Activated T-cell treated with anti-CD3 and anti-CD28 coated beads, Interleukin-2, amount 50 U/mL, for 24 hours (primary cell): ENCODE measurements around the gene SMIM5.
"Not testable (repeated sequence)": the region's sequence is repeated elsewhere in the genome, so short reads cannot be mapped to it uniquely, and the experiment has no call there.

Experiments used
- DNase-seq: peaks from one replicate; pipeline ENCODE4 v3.0.0-alpha.2; 2020
- H3K27ac Mint-ChIP-seq: 2 replicates; pipeline ENCODE4 v1.8.0; 2020; ENCODE audit warnings: mild to moderate bottlenecking, mixed read lengths
- H3K27me3 Mint-ChIP-seq: 2 replicates; pipeline ENCODE4 v1.8.0; 2020; ENCODE audit warnings: mixed read lengths
- H3K36me3 Mint-ChIP-seq: 2 replicates; pipeline ENCODE4 v1.8.0; 2020; ENCODE audit warnings: low read depth, mixed read lengths
- H3K4me1 Mint-ChIP-seq: 2 replicates; pipeline ENCODE4 v1.8.0; 2020; ENCODE audit warnings: low read depth, mixed read lengths
- H3K4me3 Mint-ChIP-seq: 2 replicates; pipeline ENCODE4 v1.8.0; 2020; ENCODE audit warnings: mild to moderate bottlenecking, moderate library complexity, mixed read lengths
- H3K9me3 Mint-ChIP-seq: 2 replicates; pipeline ENCODE4 v1.8.0; 2020; ENCODE audit warnings: mixed read lengths

The SMIM5 gene, protein sequence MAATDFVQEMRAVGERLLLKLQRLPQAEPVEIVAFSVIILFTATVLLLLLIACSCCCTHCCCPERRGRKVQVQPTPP

DNA sequence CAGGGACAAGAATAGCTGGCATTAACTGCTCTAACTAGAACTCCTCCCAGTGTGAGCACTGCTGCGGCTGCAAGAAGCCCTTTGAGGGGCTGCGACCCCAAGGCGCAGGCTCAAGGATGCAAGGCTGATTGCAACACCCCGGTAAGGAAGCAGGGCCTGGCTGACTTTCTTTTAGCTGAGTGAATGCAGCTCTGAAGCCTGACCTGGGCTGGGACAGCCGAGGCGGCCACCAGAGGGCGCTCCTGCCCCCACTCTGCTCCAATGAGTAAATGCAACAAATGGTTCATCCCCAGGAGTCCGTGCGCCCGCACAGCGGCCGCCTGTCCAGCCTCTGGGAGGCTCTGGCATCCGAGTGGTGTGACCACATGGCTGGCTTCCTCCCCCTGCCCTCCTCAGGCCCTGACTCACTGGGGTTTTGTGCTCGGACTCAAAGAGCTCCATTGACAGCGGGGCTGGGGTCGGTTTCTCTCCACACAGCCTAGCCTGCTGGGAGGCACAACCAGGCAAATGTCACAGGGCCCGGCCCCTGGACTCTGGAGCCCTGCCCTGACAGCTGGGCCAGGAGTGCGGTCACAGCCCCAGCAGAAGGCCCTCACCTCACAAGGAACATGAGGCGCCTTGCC, at the start of gene SMIM5:
SMIM5 (plus strand) TSS at position 572 of the 623 bp plus-strand sequence. CDS start 6,768 bp downstream, outside the sequence.
- H3K4me1 Mint-ChIP-seq = peaks cover 10% of the 10 kb centered on the region
- peak; percentile 89 for DNase-seq
- no peaks in the 10 kb centered on the region for H3K9me3 Mint-ChIP-seq
- peaks cover 14% of the 10 kb centered on the region for H3K36me3 Mint-ChIP-seq
- H3K27ac Mint-ChIP-seq = no peak within 1 kb of the TSS
- H3K4me3 Mint-ChIP-seq = no peak within 1 kb of the TSS
- no peaks in the 10 kb centered on the region for H3K27me3 Mint-ChIP-seq

DNA sequence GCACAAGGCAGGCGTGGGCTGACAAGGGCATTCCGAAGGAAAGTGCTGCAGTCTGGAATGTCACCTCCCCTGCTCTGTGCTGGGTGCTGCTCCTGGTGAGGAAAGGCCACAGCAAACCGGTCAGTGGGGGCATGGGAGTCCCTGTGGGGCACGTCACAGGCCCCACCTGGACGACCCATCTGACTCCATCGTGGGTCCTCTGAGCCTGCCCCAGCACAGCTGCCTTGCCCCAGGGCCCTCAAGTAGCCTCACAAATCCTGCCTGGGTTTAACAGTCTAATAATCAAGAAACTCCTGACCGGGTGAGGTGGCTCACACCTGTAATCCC, 48.4 kb upstream of the SMIM5 start:
- Mint-ChIP-seq H3K4me1 (peaks cover 12% of the 10 kb centered on the region), H3K36me3 (no peaks in the 10 kb centered on the region), H3K27ac (no peak overlapping the region), H3K9me3 (peaks cover 3% of the 10 kb centered on the region), H3K27me3 (peaks cover 2% of the 10 kb centered on the region), H3K4me3 (no peak overlapping the region)
- no peak for DNase-seq

DNA sequence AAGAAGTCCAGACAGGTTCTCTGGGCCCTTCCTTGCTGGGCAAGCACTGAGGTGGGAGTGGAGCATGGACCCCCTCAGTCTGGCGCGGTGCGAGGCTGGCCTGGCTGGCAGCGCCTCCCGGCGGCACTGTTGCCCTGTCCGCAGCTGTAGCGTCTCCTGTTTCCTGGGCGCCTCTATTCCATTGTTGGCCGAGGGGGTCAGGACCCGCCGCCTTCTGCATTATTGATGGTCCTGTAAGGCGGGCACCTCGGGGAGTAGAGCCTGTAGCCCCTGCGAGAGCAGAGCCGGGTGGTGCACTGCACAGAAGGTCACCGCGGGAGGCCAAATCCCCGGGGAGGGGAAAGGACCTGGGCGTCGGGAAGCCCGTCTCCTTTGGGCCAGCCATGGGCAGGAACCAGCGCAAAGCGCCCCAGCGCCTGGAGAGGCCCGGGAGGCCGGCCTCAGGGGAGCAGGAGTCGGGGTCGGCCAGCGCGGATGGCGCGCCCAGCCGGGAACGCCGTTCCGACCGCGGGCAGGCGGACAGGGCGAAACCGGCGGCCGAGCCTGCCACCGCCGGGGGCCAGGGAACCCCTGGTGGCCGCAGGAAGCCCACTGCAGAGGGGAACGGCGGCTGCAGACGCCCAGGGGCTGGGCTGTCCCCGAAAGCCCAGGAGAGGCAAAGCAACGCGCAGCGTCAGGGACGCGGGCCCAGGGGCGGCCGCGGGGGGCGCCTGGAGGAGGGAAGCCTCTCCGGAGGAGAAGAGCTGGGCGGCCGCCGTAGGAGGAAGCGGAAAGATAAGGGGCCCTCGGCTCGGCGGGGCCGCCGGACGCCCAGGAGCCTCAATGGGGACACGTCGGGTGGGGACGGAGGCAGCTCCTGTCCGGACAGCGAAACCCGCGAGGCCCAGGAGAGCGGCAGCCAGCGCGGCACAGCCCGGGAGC, 45.3 kb upstream of the SMIM5 start, which contains the start of gene MYO15B:
MYO15B (plus strand) TSS at position 126 of the 921 bp plus-strand sequence; CDS start at position 384, 258 bp downstream.
- DNase-seq = peak; percentile 80
- Mint-ChIP-seq H3K9me3 (no peaks in the 10 kb centered on the region), H3K36me3 (no peaks in the 10 kb centered on the region), H3K27me3 (peaks cover 2% of the 10 kb centered on the region), H3K4me1 (peaks cover 3% of the 10 kb centered on the region), H3K4me3 (peak within 1 kb of the TSS; percentile 73), H3K27ac (peak within 1 kb of the TSS; percentile 69)

DNA sequence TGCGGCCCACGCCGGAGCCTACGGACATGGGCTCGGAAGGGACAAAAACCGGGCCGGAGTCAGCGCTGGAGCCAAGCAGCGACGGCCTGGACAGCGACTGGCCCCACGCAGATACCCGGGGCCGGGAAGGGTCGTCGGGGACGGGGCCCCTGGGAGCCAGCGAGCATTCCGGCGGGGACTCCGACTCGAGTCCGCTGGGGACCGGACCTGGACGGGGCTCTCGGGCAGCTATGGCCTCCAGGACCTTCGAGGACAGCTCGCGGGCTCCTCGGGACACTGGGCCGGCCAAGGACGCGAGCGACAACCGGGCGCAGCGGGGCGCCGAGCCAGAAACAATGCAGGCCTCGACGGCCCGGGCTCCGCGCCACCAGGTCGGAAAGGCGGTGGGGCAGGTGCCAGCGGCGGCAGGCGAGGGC, 44.6 kb upstream of the SMIM5 start:
- H3K27ac Mint-ChIP-seq = peak overlapping the region; percentile 69
- H3K4me3 Mint-ChIP-seq = peak overlapping the region; percentile 73
- H3K9me3 Mint-ChIP-seq = no peaks in the 10 kb centered on the region
- H3K27me3 Mint-ChIP-seq = peaks cover 2% of the 10 kb centered on the region
- no peak for DNase-seq
- peaks cover 3% of the 10 kb centered on the region for H3K4me1 Mint-ChIP-seq
- H3K36me3 Mint-ChIP-seq = no peaks in the 10 kb centered on the region

DNA sequence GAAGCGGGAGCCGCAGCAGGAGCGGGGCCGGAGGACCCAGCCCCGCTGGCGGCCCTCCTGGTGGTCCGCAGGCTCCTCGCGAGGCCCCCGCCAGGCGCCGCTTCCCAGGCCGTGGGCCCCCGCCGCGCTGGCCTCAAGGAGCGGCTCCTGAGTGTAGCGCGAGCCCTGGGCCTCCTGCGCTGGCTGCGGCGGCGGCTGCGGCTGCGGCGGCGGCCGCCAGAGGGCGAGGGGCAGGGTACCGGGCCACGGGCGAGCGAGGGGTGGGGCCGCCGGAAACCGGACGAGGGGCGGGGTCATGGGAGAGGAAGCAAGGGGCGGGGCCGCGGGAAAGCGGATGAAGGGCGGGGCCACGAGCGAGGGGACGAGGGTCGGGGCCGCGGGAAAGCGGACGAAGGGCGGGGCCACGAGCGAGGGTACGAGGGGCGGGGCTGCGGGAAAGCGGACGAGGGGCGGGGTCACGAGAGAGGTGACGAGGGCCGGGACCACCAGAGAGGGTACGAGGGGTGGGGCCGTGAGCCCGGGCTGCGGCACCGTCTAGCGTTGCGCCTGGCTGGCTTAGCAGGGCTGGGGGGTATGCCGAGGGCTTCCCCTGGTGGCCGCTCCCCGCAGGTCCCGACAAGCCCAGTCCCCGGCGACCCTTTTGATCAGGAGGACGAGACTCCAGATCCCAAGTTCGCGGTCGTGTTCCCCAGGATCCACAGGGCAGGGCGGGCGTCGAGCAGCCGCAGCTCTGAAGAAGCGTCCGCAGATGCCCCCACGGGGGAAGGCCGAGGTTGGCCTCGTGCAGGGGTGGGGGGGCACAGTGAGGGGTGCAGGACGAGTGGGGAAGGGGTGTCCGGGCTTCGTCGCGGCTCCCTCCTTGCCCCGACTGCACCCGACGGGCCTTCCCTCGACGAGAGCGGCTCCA, 44.0 kb upstream of the SMIM5 start:
- peaks cover 2% of the 10 kb centered on the region for H3K27me3 Mint-ChIP-seq
- peak overlapping the region; percentile 64 for H3K27ac Mint-ChIP-seq
- no peaks in the 10 kb centered on the region for H3K9me3 Mint-ChIP-seq
- no peaks in the 10 kb centered on the region for H3K36me3 Mint-ChIP-seq
- peaks cover 3% of the 10 kb centered on the region for H3K4me1 Mint-ChIP-seq
- H3K4me3 Mint-ChIP-seq = peak overlapping the region; percentile 66
- peak; percentile 95 for DNase-seq

DNA sequence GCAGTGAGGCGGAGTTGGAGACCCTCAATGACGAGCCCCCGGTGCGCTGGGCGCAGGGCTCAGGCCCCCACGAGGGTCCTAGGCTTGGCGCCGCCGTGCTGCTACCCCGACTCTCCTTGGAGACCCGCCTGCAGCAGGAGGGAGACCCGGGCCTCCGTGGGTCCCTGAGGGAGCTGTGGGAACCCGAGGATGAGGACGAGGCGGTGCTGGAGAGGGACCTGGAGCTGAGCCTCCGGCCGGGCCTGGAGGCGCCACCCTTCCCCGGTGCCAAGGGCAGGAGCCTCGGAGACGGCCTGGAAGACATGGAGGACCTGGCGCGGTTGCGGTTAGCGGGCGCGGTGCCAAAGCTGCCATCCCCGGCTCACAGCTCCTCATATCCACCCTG, 43.3 kb upstream of the SMIM5 start:
- no peak for DNase-seq
- no peak overlapping the region for H3K27ac Mint-ChIP-seq

DNA sequence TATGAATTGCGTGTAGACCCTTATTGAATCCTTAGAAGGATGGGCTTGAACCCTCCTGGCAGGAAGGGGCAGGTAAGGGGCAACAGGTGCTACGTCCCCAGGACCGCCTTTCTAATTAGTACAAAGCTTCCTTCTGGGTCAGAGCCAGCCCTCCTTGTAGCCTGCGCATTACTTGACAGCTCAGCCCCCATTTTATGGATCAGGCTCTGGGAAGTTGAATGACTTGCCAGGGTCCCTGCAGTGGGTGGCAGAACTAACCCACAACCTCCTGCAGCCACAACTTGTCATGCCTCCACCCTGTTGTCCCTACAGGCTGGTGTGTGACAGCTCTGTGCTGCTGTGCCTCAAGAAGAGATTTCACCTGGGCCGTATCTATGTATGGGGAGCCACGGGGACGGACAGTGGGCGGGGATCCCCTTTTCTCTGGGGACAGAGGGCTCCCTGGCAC, 42.9 kb upstream of the SMIM5 start:
- Mint-ChIP-seq H3K4me1 (peaks cover 3% of the 10 kb centered on the region), H3K27ac (no peak overlapping the region), H3K36me3 (no peaks in the 10 kb centered on the region), H3K9me3 (no peaks in the 10 kb centered on the region), H3K27me3 (peaks cover 2% of the 10 kb centered on the region), H3K4me3 (peak overlapping the region; percentile 27)
- DNase-seq = no peak

More for the DNA sequence above, 43.3 kb upstream of the SMIM5 start:
- H3K9me3 Mint-ChIP-seq = no peaks in the 10 kb centered on the region
- peaks cover 2% of the 10 kb centered on the region for H3K27me3 Mint-ChIP-seq
- H3K4me1 Mint-ChIP-seq = peaks cover 3% of the 10 kb centered on the region
- no peak overlapping the region for H3K4me3 Mint-ChIP-seq
- no peaks in the 10 kb centered on the region for H3K36me3 Mint-ChIP-seq

DNA sequence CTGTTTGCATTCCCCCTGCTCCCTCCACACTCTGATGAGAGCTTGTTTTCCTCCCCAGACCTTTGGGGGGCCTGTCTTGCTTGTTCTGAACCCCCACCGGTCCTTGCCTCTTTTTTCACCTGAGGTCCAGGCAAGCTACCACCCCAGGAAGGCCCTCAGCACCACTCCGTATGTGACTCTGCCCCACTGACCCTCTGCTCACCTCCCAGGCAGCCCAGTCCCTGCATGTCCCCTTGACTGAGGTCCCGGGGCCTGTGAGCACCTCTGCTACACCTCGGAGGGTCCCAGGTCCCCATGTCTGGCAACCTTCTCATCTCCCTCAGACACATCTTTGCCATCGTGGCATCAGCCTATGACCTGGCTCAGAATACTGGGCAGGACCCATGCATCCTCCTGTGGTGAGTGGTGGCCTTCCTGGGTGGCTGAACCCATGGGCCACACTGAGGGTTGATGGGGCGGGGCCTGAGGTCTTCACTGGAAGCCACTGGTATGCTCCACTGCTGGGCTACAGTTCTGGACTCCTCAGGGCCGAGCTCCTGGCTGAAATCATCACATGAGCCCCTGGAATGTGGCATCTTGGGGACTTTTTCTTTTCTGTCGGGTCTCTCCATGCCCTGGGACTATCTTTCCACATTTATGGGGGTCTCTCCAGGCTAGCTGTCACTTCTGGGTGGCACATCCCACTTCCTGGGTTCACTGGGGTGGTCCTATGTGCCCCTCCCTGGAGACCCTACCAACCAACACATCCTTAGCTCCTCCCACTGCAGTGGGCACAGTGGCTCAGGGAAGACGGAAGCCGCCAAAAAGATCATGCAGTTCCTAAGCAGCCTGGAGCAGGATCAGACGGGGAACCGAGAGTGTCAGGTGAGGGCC, 42.1 kb upstream of the SMIM5 start:
- H3K4me3 Mint-ChIP-seq = no peak overlapping the region
- no peak for DNase-seq
- peaks cover under 1% of the 10 kb centered on the region for H3K27me3 Mint-ChIP-seq
- H3K27ac Mint-ChIP-seq = peak overlapping the region; percentile 55
- no peaks in the 10 kb centered on the region for H3K9me3 Mint-ChIP-seq
- no peaks in the 10 kb centered on the region for H3K36me3 Mint-ChIP-seq
- H3K4me1 Mint-ChIP-seq = peaks cover 3% of the 10 kb centered on the region

DNA sequence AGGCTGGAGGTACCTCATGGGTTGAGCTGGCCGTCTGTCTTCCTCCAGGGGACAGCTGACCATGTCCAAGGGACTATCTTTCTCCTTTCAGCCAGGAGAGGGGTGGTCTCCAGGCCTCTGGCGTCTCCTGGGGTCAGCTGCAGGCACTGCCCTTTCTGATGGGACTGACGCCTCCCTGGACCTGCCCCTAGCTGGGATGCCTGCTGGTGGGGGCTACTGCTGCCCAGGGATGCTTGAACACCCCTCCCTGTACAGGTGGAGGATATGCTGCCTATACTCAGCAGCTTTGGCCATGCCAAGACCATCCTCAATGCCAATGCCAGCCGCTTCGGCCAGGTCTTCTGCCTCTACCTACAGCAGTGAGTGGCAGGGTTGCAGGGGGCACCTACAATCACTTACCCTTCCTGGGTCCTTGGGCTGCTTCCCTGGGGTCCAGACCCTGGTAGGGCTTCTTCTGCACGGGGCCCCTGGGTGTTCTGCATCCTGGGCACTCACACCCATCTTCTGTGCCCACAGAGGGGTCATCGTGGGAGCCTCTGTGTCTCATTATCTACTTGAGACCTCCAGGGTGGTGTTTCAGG, 41.4 kb upstream of the SMIM5 start:
- DNase-seq = no peak
- no peaks in the 10 kb centered on the region for H3K36me3 Mint-ChIP-seq
- no peak overlapping the region for H3K4me3 Mint-ChIP-seq
- H3K27ac Mint-ChIP-seq = no peak overlapping the region
- H3K4me1 Mint-ChIP-seq = peaks cover 3% of the 10 kb centered on the region
- no peaks in the 10 kb centered on the region for H3K27me3 Mint-ChIP-seq
- H3K9me3 Mint-ChIP-seq = no peaks in the 10 kb centered on the region

DNA sequence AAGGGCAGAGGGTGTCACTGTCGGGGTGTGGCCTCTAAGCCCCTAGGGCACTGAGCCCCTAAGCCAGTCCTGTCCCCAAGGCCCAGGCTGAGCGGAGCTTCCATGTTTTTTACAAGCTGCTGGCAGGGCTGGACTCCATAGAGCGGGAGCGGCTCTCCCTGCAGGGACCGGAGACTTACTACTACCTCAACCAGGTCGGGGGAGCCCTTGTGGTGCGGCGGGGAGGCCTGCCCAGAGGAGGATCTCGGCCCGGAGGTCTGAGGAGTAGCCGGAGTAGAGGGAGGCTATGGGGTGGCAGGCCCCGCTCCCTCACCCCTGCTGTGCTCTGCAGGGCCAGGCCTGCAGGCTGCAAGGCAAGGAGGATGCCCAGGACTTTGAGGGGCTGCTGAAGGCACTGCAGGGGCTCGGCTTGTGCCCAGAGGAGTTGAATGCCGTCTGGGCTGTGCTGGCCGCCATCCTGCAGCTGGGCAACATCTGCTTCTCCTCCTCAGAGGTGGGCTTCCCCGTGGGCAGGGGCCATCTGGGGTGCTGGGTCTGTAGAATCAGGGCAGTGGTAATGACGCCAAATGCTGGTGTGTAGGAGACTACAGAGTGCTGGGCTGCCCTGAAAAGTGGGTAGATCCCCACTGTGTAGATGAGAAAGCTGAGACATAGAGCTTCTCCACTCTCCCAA, 40.8 kb upstream of the SMIM5 start:
- Mint-ChIP-seq H3K4me1 (peaks cover 1% of the 10 kb centered on the region), H3K9me3 (no peaks in the 10 kb centered on the region), H3K36me3 (no peaks in the 10 kb centered on the region), H3K27me3 (no peaks in the 10 kb centered on the region), H3K27ac (no peak overlapping the region), H3K4me3 (no peak overlapping the region)
- DNase-seq = no peak

DNA sequence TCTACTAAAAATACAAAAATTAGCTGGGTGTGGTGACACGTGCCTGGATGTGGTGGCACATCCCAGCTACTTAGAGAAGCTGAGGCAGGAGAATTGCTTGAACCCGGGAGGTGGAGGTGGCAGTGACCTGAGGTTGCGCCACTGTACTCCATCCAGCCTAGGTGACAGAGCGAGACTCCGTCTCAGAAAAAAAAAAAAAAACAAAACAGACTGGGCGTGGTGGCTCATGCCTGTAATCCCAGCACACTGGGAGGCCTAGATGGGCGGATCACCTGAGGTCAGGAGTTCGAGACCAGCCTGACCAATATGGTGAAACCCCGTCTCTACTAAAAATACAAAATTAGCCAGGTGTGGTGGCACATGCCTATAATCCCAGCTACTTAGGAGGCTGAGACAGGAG, 39.8 kb upstream of the SMIM5 start:
- not testable (repeated sequence) for DNase-seq, H3K27me3 Mint-ChIP-seq, H3K9me3 Mint-ChIP-seq, H3K4me1 Mint-ChIP-seq, H3K4me3 Mint-ChIP-seq, H3K27ac Mint-ChIP-seq, H3K36me3 Mint-ChIP-seq

DNA sequence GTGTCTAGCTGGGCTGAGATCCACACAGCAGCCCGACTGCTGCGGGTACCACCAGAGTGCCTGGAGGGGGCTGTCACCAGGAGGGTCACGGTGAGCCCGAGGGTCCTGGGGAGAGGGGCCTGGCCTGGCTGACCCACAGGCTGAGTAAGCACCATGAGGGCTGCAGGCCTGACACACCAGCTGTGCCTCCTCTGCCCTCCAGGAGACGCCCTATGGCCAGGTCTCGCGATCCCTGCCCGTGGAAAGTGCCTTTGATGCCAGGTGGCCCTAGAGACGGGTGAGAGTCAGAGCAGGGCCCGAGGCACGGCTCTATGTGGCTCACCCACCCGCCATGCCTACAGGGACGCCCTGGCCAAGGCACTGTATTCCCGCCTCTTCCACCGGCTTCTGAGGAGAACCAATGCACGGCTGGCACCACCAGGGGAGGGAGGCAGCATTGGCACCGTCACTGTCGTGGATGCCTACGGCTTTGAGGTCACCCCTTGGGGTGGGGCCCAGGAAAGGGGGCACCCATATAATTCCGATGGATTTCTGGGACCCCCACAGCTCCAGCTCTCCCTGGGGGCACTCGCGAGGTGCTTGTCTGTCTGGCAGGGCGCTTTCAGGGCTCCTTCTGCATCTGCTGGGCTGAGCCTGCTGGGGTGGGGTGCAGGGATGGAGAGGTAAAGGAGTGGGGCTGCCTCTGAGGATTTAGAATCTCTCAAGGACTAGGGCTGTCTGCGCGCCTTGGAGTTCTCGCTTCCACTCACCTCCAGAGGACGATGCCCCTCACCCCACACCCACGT, 38.5 kb upstream of the SMIM5 start:
- Mint-ChIP-seq H3K4me1 (peaks cover 1% of the 10 kb centered on the region), H3K36me3 (no peaks in the 10 kb centered on the region), H3K27me3 (no peaks in the 10 kb centered on the region), H3K4me3 (no peak overlapping the region), H3K27ac (no peak overlapping the region), H3K9me3 (no peaks in the 10 kb centered on the region)
- DNase-seq = no peak
